ENCODE data around the gene ZFYVE26. TPM values are rescaled to one million over a fixed set of nuclear protein-coding genes. Genes with fewer than 3 reads are reported as not detected.

Gene ZFYVE26
- total and polyA plus RNA-seq, 10 of the 15 experiments (the other 5 are each of a cell fraction or from before 2014, with no cell fraction given): 1.00 to 25.6 (median 12.0) TPM

DNA sequence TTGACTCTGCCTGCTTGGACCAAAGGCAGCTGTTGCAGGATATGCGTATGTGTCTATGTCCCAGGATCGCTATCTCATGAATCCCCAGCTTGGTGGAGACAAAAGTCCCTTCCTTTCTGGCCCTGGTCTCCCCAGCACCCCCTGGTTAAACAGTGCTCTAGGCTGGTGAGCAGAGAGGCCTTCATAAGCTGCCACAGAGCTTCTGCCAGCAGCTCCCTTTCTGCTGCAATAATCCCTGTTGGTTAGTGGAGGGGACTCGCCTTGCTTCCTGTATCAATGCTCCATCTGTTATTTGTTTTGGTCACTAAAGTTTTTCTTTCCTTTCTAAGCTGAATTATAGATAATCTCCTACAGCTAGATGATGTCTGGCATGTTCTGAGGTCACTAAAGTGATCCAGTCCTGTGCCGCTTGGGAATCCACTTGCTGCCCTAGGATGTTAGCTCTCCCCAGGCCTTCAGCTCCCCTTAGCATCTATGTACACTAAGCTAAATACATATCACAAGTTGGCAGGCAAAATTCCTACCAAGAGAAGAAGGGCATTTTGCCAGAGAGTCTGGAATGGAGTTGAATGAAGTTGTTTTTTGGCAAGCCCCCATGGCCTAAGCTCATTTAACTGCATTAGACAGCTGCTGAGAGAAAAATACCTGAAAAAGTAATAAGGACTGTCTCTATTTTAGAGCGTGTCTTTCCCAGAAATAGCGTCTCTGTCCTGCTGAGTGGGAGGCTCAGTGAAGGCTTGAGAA is 66.9 kb downstream of the ZFYVE26 start:
- H3K9ac ChIP-seq (ENCODE audit: control insufficient read depth, insufficient read depth, low read length): no peak overlapping the region
- 97% methylated on average over 6 of the region's 6 CpGs for WGBS (ENCODE audit: insufficient coverage, insufficient replicate concordance, low lambda C conversion rate, missing lambda C conversion rate)
- no peaks in the 10 kb centered on the region for H3K79me2 ChIP-seq (ENCODE audit: control insufficient read depth, insufficient read depth, low read length)
- BruUV-seq (replicated peaks): no TSS peak
- DNase-seq (ENCODE audit: low read depth, low spot score) (no peak), FAIRE-seq (no peak), ATAC-seq (no peak)
- no peaks in the 10 kb centered on the region for H3K27me3 ChIP-seq (replicated peaks in 1 of 2; ENCODE audit: control insufficient read depth in 2 of 2, insufficient read depth in 2 of 2, low read length in 1 of 2)
- ChIA-PET RAD21 (ENCODE audit: unreplicated experiment) (interaction anchor here (0.9 kb wide), 1 partner anchor 130 kb away, joined by 3 read pairs; no protein-coding TSS in a partner anchor), POLR2A (no interaction called here), CTCF (interaction anchor here (1.3 kb wide), 1 partner anchor 45 kb away, joined by 4 read pairs; no protein-coding TSS in a partner anchor), SMC1A (ENCODE audit: uncharacterized antibody, unreplicated experiment) (interaction anchor here (0.6 to 1.0 kb wide), 2 partner anchors 223 to 1529 kb away, joined by 3 read pairs; no protein-coding TSS in a partner anchor)
- no peaks in the 10 kb centered on the region for H4K20me1 ChIP-seq (ENCODE audit: control insufficient read depth, insufficient read depth)
- peaks cover 10 to 38% of the 10 kb centered on the region in 2 experiments for H3K36me3 ChIP-seq (ENCODE audit: control insufficient read depth in 2 of 2, insufficient read depth in 2 of 2, low read length in 1 of 2)
- no peak overlapping the region for H3K4me2 ChIP-seq (ENCODE audit: control insufficient read depth, insufficient read depth)
- in situ Hi-C loops (cut with MboI): no loop called here
- intact Hi-C loops (cut with micrococcal nuclease; ENCODE audit: unreplicated experiment): no loop called here
- no peak overlapping the region for H2AFZ ChIP-seq (ENCODE audit: control insufficient read depth, low read depth, low read length)
- H3K4me3 ChIP-seq: no peak overlapping the region
- H3K27ac ChIP-seq (ENCODE audit: control insufficient read depth, insufficient read depth): no peak overlapping the region
- H3K4me1 ChIP-seq (ENCODE audit: control insufficient read depth, insufficient read depth, low read length): peaks cover 3% of the 10 kb centered on the region; the same call in 1 of the 2 replicates
- H3K9me3 ChIP-seq (replicated peaks; ENCODE audit: control insufficient read depth, insufficient read depth, low read length): no peaks in the 10 kb centered on the region
- TF ChIP-seq CEBPB (IDR thresholded peaks at IDR 0.05; ENCODE audit: borderline replicate concordance in 1 of 2, low read depth in 2 of 2, low read length in 2 of 2): no peak
- TF ChIP-seq TCF12 (IDR thresholded peaks at IDR 0.05; ENCODE audit: low read depth, low read length): no peak
- TF ChIP-seq MEF2A (IDR thresholded peaks at IDR 0.05; ENCODE audit: insufficient read depth, low read depth, low read length): no peak
- no peak for TF ChIP-seq NFIC (IDR thresholded peaks at IDR 0.05; ENCODE audit: low read depth, low read length)
- no peak for TF ChIP-seq IKZF2 (IDR thresholded peaks at IDR 0.05)
- TF ChIP-seq, protein P1, sequence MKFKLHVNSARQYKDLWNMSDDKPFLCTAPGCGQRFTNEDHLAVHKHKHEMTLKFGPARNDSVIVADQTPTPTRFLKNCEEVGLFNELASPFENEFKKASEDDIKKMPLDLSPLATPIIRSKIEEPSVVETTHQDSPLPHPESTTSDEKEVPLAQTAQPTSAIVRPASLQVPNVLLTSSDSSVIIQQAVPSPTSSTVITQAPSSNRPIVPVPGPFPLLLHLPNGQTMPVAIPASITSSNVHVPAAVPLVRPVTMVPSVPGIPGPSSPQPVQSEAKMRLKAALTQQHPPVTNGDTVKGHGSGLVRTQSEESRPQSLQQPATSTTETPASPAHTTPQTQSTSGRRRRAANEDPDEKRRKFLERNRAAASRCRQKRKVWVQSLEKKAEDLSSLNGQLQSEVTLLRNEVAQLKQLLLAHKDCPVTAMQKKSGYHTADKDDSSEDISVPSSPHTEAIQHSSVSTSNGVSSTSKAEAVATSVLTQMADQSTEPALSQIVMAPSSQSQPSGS (IDR thresholded peaks at IDR 0.05; ENCODE audit: low read length): no peak
- no peak for TF ChIP-seq NFXL1 (IDR thresholded peaks at IDR 0.05; ENCODE audit: borderline replicate concordance)
- no peak for TF ChIP-seq ZNF207 (IDR thresholded peaks at IDR 0.05; ENCODE audit: borderline replicate concordance)
- TF ChIP-seq EGR1 (IDR thresholded peaks at IDR 0.05; ENCODE audit: borderline replicate concordance in 1 of 2, low read depth in 2 of 2, low read length in 2 of 2): no peak
- TF ChIP-seq, protein P2, sequence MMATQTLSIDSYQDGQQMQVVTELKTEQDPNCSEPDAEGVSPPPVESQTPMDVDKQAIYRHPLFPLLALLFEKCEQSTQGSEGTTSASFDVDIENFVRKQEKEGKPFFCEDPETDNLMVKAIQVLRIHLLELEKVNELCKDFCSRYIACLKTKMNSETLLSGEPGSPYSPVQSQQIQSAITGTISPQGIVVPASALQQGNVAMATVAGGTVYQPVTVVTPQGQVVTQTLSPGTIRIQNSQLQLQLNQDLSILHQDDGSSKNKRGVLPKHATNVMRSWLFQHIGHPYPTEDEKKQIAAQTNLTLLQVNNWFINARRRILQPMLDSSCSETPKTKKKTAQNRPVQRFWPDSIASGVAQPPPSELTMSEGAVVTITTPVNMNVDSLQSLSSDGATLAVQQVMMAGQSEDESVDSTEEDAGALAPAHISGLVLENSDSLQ (IDR thresholded peaks at IDR 0.05): no peak
- no peak for TF ChIP-seq ZNF384 (IDR thresholded peaks at IDR 0.05; ENCODE audit: borderline replicate concordance, low read depth, low read length)
- TF ChIP-seq, protein P3, sequence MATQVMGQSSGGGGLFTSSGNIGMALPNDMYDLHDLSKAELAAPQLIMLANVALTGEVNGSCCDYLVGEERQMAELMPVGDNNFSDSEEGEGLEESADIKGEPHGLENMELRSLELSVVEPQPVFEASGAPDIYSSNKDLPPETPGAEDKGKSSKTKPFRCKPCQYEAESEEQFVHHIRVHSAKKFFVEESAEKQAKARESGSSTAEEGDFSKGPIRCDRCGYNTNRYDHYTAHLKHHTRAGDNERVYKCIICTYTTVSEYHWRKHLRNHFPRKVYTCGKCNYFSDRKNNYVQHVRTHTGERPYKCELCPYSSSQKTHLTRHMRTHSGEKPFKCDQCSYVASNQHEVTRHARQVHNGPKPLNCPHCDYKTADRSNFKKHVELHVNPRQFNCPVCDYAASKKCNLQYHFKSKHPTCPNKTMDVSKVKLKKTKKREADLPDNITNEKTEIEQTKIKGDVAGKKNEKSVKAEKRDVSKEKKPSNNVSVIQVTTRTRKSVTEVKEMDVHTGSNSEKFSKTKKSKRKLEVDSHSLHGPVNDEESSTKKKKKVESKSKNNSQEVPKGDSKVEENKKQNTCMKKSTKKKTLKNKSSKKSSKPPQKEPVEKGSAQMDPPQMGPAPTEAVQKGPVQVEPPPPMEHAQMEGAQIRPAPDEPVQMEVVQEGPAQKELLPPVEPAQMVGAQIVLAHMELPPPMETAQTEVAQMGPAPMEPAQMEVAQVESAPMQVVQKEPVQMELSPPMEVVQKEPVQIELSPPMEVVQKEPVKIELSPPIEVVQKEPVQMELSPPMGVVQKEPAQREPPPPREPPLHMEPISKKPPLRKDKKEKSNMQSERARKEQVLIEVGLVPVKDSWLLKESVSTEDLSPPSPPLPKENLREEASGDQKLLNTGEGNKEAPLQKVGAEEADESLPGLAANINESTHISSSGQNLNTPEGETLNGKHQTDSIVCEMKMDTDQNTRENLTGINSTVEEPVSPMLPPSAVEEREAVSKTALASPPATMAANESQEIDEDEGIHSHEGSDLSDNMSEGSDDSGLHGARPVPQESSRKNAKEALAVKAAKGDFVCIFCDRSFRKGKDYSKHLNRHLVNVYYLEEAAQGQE (IDR thresholded peaks at IDR 0.05; ENCODE audit: low read depth, low read length): no peak
- TF ChIP-seq ETV6 (conservative IDR thresholded peaks at IDR 0.05 in 1 of 2, IDR thresholded peaks at IDR 0.05 in 1 of 2; ENCODE audit: borderline replicate concordance in 1 of 2, low read depth in 1 of 2): no peak
- no peak for TF ChIP-seq JUNB (IDR thresholded peaks at IDR 0.05)
- no peak for TF ChIP-seq LARP7 (IDR thresholded peaks at IDR 0.05)
- TF ChIP-seq PML (IDR thresholded peaks at IDR 0.05; ENCODE audit: low read length): no peak
- no peak for TF ChIP-seq GABPA (IDR thresholded peaks at IDR 0.05; ENCODE audit: low read depth)
- no peak for TF ChIP-seq BHLHE40 (IDR thresholded peaks at IDR 0.05; ENCODE audit: borderline replicate concordance in 1 of 2, low read depth in 2 of 2, low read length in 1 of 2)

Data from GM12878 (cell line).